ENCODE data around the gene P4HA1. TPM values are rescaled to one million over a fixed set of nuclear protein-coding genes. Genes with fewer than 3 reads are reported as not detected.

Gene P4HA1
- total and polyA plus RNA-seq, 9 of the 15 experiments (the other 6 are each of a cell fraction or from before 2014, with no cell fraction given) = 20.2 to 177 (median 28.6) TPM

DNA sequence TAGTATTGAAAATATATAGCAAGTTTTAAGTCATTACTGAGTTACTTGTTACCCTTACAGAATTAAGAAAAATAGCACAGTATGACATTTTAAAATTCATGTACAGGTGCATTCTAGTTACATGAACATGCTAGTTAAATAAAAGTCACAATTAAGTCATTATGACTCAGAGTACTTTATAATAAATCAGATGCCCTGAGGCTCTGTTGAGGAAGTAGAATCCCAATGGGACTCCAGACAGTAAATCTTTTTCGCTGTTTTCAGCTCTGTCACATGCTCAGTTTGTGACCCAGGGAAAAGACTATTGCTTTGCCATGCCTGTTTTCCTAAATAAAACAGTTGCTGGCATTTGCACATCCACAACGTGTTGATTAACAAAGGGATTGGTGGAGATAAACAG is 34.6 kb upstream of the P4HA1 start (continued):
- TF ChIP-seq, protein P1, sequence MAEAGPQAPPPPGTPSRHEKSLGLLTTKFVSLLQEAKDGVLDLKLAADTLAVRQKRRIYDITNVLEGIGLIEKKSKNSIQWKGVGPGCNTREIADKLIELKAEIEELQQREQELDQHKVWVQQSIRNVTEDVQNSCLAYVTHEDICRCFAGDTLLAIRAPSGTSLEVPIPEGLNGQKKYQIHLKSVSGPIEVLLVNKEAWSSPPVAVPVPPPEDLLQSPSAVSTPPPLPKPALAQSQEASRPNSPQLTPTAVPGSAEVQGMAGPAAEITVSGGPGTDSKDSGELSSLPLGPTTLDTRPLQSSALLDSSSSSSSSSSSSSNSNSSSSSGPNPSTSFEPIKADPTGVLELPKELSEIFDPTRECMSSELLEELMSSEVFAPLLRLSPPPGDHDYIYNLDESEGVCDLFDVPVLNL (CRISPR knock-in tag; IDR thresholded peaks at IDR 0.05; ENCODE audit: low read depth) = no peak
- no peak for TF ChIP-seq ZNF274 (IDR thresholded peaks at IDR 0.05; ENCODE audit: borderline replicate concordance, low read depth, low read length)
- TF ChIP-seq, protein P2, sequence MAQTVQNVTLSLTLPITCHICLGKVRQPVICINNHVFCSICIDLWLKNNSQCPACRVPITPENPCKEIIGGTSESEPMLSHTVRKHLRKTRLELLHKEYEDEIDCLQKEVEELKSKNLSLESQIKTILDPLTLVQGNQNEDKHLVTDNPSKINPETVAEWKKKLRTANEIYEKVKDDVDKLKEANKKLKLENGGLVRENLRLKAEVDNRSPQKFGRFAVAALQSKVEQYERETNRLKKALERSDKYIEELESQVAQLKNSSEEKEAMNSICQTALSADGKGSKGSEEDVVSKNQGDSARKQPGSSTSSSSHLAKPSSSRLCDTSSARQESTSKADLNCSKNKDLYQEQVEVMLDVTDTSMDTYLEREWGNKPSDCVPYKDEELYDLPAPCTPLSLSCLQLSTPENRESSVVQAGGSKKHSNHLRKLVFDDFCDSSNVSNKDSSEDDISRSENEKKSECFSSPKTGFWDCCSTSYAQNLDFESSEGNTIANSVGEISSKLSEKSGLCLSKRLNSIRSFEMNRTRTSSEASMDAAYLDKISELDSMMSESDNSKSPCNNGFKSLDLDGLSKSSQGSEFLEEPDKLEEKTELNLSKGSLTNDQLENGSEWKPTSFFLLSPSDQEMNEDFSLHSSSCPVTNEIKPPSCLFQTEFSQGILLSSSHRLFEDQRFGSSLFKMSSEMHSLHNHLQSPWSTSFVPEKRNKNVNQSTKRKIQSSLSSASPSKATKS (CRISPR knock-in tag; IDR thresholded peaks at IDR 0.05) = no peak

DNA sequence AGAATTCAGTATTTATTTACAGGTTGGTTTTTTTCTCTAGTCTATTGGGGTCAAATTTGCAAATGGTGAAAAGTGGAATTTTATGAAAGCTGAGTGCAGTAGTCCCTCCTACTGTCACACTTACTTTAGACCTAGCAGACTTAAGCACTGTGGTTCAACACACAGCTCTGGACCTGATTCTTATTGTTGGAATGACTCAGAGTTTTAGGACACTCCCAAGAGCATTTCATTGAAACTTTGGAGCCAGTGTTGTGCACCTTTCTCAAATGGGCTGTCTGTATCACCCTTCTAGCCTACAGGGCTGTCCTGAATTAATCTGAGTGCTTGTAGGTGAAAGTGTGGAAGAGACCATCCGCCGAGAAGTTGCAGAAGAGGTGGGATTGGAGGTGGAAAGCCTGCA is 29.7 kb upstream of the P4HA1 start:
- Histone ChIP-seq H3K9me3 (replicated peaks; ENCODE audit: control insufficient read depth, insufficient read depth, low read depth, low read length) (no peaks in the 10 kb centered on the region), H3K79me2 (ENCODE audit: control insufficient read depth, insufficient read depth, low read length) (no peaks in the 10 kb centered on the region), H3K9me1 (ENCODE audit: control insufficient read depth, insufficient read depth, low read length) (no peaks in the 10 kb centered on the region), H3K4me1 (replicated peaks in 1 of 2; ENCODE audit: control insufficient read depth in 2 of 2, insufficient read depth in 2 of 2, low read length in 2 of 2) (no peaks in the 10 kb centered on the region), H2AFZ (ENCODE audit: low read depth, low read length) (no peak overlapping the region), H4K20me1 (replicated peaks; ENCODE audit: control insufficient read depth, insufficient read depth, low read length) (no peaks in the 10 kb centered on the region), H3K4me3 (no peak overlapping the region), H3K9ac (ENCODE audit: insufficient read depth in 1 of 2, low read depth in 2 of 2, low read length in 2 of 2) (no peak overlapping the region), H3K27ac (ENCODE audit: extremely low read depth, low read depth, low read length) (no peak overlapping the region), H3K36me3 (ENCODE audit: control insufficient read depth, insufficient read depth, low read length) (peaks cover 59% of the 10 kb centered on the region), H3K4me2 (ENCODE audit: insufficient read depth, low read length) (no peak overlapping the region), H3K27me3 (ENCODE audit: control insufficient read depth in 2 of 2, insufficient read depth in 2 of 2, low read length in 2 of 2) (no peaks in the 10 kb centered on the region)
- WGBS (ENCODE audit: insufficient coverage, low coverage, missing lambda C conversion rate) = 95% methylated on average over 2 of the region's 2 CpGs
- ChIA-PET CTCF (ENCODE audit: low intra/inter-chr PET ratio) (no interaction called here), POLR2A (interaction anchor here (1.1 to 2.6 kb wide), 3 partner anchors 8 to 15 kb away, joined by 3 to 8 read pairs (median 6); partner anchors contain the start of gene NUDT13)
- ATAC-seq (peak; percentile 41; the same call in 2 of the 3 replicates), DNase-seq (ENCODE audit: extremely low read depth in 1 of 4, low spot score in 3 of 4) (no peak), FAIRE-seq (no peak)
- in situ Hi-C loops (cut with MboI) = no loop called here
- intact Hi-C loops (cut with micrococcal nuclease) = no loop called here
- BruUV-seq (replicated peaks) = no TSS peak
- TF ChIP-seq, protein P3, sequence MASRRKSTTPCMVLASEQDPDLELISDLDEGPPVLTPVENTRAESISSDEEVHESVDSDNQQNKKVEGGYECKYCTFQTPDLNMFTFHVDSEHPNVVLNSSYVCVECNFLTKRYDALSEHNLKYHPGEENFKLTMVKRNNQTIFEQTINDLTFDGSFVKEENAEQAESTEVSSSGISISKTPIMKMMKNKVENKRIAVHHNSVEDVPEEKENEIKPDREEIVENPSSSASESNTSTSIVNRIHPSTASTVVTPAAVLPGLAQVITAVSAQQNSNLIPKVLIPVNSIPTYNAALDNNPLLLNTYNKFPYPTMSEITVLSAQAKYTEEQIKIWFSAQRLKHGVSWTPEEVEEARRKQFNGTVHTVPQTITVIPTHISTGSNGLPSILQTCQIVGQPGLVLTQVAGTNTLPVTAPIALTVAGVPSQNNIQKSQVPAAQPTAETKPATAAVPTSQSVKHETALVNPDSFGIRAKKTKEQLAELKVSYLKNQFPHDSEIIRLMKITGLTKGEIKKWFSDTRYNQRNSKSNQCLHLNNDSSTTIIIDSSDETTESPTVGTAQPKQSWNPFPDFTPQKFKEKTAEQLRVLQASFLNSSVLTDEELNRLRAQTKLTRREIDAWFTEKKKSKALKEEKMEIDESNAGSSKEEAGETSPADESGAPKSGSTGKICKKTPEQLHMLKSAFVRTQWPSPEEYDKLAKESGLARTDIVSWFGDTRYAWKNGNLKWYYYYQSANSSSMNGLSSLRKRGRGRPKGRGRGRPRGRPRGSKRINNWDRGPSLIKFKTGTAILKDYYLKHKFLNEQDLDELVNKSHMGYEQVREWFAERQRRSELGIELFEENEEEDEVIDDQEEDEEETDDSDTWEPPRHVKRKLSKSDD (conservative IDR thresholded peaks at IDR 0.05; ENCODE audit: low read length) = no peak
- TF ChIP-seq HEY1 (CRISPR knock-in tag; IDR thresholded peaks at IDR 0.05; ENCODE audit: borderline replicate concordance) (no peak), ZNF174 (CRISPR knock-in tag; IDR thresholded peaks at IDR 0.05) (no peak), CBFA2T2 (conservative IDR thresholded peaks at IDR 0.05) (no peak), PCBP2 (IDR thresholded peaks at IDR 0.05; ENCODE audit: low read depth, low read length, poor library complexity, severe bottlenecking) (no peak), ZFP1 (CRISPR knock-in tag; IDR thresholded peaks at IDR 0.05) (no peak), JUND (IDR thresholded peaks at IDR 0.05; ENCODE audit: borderline replicate concordance, low read depth, low read length) (no peak), JUND (tag; IDR thresholded peaks at IDR 0.05; ENCODE audit: borderline replicate concordance, low read depth, low read length) (no peak), EGR1 (conservative IDR thresholded peaks at IDR 0.05) (no peak), HDAC6 (IDR thresholded peaks at IDR 0.05; ENCODE audit: low read depth, low read length) (no peak), ZNF3 (CRISPR knock-in tag; IDR thresholded peaks at IDR 0.05) (no peak)
- TF ChIP-seq, protein P4, sequence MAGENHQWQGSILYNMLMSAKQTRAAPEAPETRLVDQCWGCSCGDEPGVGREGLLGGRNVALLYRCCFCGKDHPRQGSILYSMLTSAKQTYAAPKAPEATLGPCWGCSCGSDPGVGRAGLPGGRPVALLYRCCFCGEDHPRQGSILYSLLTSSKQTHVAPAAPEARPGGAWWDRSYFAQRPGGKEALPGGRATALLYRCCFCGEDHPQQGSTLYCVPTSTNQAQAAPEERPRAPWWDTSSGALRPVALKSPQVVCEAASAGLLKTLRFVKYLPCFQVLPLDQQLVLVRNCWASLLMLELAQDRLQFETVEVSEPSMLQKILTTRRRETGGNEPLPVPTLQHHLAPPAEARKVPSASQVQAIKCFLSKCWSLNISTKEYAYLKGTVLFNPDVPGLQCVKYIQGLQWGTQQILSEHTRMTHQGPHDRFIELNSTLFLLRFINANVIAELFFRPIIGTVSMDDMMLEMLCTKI (IDR thresholded peaks at IDR 0.05; ENCODE audit: partially characterized antibody) = no peak
